BLaER1 treated with 17β-estradiol and CSF1 and Interleukin-3, amounts not matched to agents 10 nM and 100 nM (cell line): ENCODE results near the gene PRKCE.

ENCODE experiments used
- H3K27ac ChIP-seq, 11 experiments: shearing (Covaris generic); formaldehyde crosslinking; 2 replicates each; pipeline ENCODE4 v1.8.1; 2022
- H3K27me3 ChIP-seq, 11 experiments: shearing (Covaris generic); formaldehyde crosslinking; 2 replicates each; pipeline ENCODE4 v1.8.1; 2022
- H3K36me3 ChIP-seq, 11 experiments: shearing (Covaris generic); formaldehyde crosslinking; 2 replicates each; pipeline ENCODE4 v1.8.1; 2022
- H3K4me1 ChIP-seq, 10 experiments: shearing (Covaris generic); formaldehyde crosslinking; 2 replicates each; pipeline ENCODE4 v1.8.1; 2022
- H3K4me2 ChIP-seq, 11 experiments: shearing (Covaris generic); formaldehyde crosslinking; 2 replicates each; pipeline ENCODE4 v1.8.1; 2022
- H3K4me3 ChIP-seq, 10 experiments: shearing (Covaris generic); formaldehyde crosslinking; 2 replicates each; pipeline ENCODE4 v1.8.1; 2022
- H3K9ac ChIP-seq, 11 experiments: shearing (Covaris generic); formaldehyde crosslinking; 2 replicates each; pipeline ENCODE4 v1.8.1; 2022
- H3K9me3 ChIP-seq, 11 experiments: shearing (Covaris generic); formaldehyde crosslinking; replicated peaks in 1 of 11; 2 replicates each; pipeline ENCODE4 v1.8.1; 2022
- H4K20me1 ChIP-seq, 11 experiments: shearing (Covaris generic); formaldehyde crosslinking; 2 replicates each; pipeline ENCODE4 v1.8.1; 2022
- Cebpa-rat ChIP-seq, 11 experiments: shearing (Covaris generic); IDR thresholded peaks; 2 replicates each; pipeline ENCODE4 v1.8.1; 2022

Gene PRKCE

GRCh38 chr2:46002947-46003346 is 351.5 kb downstream of the PRKCE start:
- no peaks in the 10 kb centered on the region for H3K9me3 ChIP-seq
- peaks cover 0 to 15% (median 0%) of the 10 kb centered on the region in 11 experiments; a peak in 4 of 22 replicates for H4K20me1 ChIP-seq
- H3K4me1 ChIP-seq: peaks cover 0 to 19% (median 3%) of the 10 kb centered on the region in 10 experiments; a peak in 7 of 20 replicates
- H3K4me2 ChIP-seq: no peak overlapping the region
- no peaks in the 10 kb centered on the region for H3K27me3 ChIP-seq
- no peak overlapping the region for H3K4me3 ChIP-seq
- H3K9ac ChIP-seq: no peak overlapping the region
- H3K36me3 ChIP-seq: peaks cover 17 to 97% (median 77%) of the 10 kb centered on the region in 11 experiments
- no peak overlapping the region for H3K27ac ChIP-seq
- TF ChIP-seq Cebpa-rat (IDR thresholded peaks at IDR 0.05): no peak

DNA sequence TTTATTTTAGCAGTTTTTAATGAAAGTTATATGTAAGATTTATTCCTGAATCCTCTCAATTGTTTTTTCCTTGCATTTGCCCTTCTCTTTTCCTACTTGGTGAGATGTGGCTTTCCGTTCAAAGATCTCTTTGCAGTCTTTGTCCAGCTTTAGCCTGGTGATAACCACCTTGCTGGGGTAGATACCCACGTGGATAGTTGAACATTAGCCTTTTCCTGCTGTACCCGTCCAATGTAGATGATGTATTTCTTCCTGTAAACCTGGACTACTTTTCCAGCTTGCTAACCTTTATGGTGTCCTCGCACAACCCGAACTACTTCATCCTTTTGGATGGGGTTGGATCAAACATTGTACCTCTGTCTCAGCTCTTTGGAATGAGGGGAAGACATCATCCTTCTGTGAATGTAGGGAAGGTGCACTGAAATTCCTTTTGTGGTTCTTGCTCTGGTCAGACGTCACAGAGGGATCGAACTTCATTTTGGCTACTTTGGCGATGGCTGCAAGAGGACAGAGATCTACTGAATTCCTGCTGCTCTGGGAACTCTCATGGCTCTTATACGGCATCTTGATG is 352.5 kb downstream of the PRKCE start:
- Histone ChIP-seq H3K4me1 (peaks cover 6 to 19% (median 10%) of the 10 kb centered on the region in 10 experiments; a peak in 18 of 20 replicates), H3K4me2 (no peak overlapping the region), H3K9ac (no peak overlapping the region), H4K20me1 (peaks cover 0 to 5% (median 0%) of the 10 kb centered on the region in 11 experiments; a peak in 4 of 22 replicates), H3K36me3 (peaks cover 17 to 97% (median 85%) of the 10 kb centered on the region in 11 experiments), H3K4me3 (no peak overlapping the region), H3K9me3 (no peaks in the 10 kb centered on the region), H3K27ac (no peak overlapping the region), H3K27me3 (no peaks in the 10 kb centered on the region)
- no peak for TF ChIP-seq Cebpa-rat (IDR thresholded peaks at IDR 0.05)

GRCh38 chr2:46006473-46007025 is 355.1 kb downstream of the PRKCE start:
- Histone ChIP-seq H3K27me3 (no peaks in the 10 kb centered on the region), H4K20me1 (peaks cover 0 to 7% (median 0%) of the 10 kb centered on the region in 11 experiments; a peak in 3 of 22 replicates), H3K4me1 (peaks cover 0 to 18% (median 6%) of the 10 kb centered on the region in 10 experiments; a peak in 11 of 20 replicates), H3K36me3 (peaks cover 13 to 100% (median 96%) of the 10 kb centered on the region in 11 experiments), H3K27ac (no peak overlapping the region), H3K9ac (no peak overlapping the region), H3K9me3 (no peaks in the 10 kb centered on the region), H3K4me3 (no peak overlapping the region), H3K4me2 (no peak overlapping the region)
- no peak for TF ChIP-seq Cebpa-rat (IDR thresholded peaks at IDR 0.05)

- Histone ChIP-seq H4K20me1 (peaks cover 0 to 7% (median 0%) of the 10 kb centered on the region in 11 experiments; a peak in 3 of 22 replicates), H3K4me2 (no peak overlapping the region), H3K9ac (no peak overlapping the region), H3K4me1 (peaks cover 0 to 18% (median 6%) of the 10 kb centered on the region in 10 experiments; a peak in 11 of 20 replicates), H3K36me3 (peaks cover 9 to 100% (median 96%) of the 10 kb centered on the region in 11 experiments; a peak in 21 of 22 replicates), H3K9me3 (no peaks in the 10 kb centered on the region), H3K4me3 (no peak overlapping the region), H3K27me3 (no peaks in the 10 kb centered on the region), H3K27ac (no peak overlapping the region)
- no peak for TF ChIP-seq Cebpa-rat (IDR thresholded peaks at IDR 0.05)
Measured at GRCh38 chr2:46007412-46007811, 355.9 kb downstream of the PRKCE start.

- no peak for TF ChIP-seq Cebpa-rat (IDR thresholded peaks at IDR 0.05)
- peak overlapping the region in 2 of 11 experiments; percentile 27 to 46; a peak in 4 of 22 replicates for H3K4me2 ChIP-seq
- peak overlapping the region in 2 of 11 experiments; percentile 6 to 18; a peak in 1 of 22 replicates for H3K9ac ChIP-seq
- H4K20me1 ChIP-seq: peaks cover 0 to 7% (median 0%) of the 10 kb centered on the region in 11 experiments; a peak in 3 of 22 replicates
- H3K9me3 ChIP-seq: no peaks in the 10 kb centered on the region
- peaks cover 10 to 100% (median 96%) of the 10 kb centered on the region in 11 experiments; a peak in 20 of 22 replicates for H3K36me3 ChIP-seq
- peak overlapping the region in 3 of 11 experiments; percentile 12 to 30 (median 30); a peak in 3 of 22 replicates for H3K27ac ChIP-seq
- H3K4me1 ChIP-seq: peaks cover 0 to 18% (median 6%) of the 10 kb centered on the region in 10 experiments; a peak in 11 of 20 replicates
- H3K4me3 ChIP-seq: no peak overlapping the region
- H3K27me3 ChIP-seq: no peaks in the 10 kb centered on the region
Measured at GRCh38 chr2:46008091-46008870, 356.8 kb downstream of the PRKCE start.

GRCh38 chr2:46009315-46009714 is 357.8 kb downstream of the PRKCE start:
- Histone ChIP-seq H3K4me2 (no peak overlapping the region), H3K27ac (no peak overlapping the region), H3K36me3 (peaks cover 14 to 100% (median 96%) of the 10 kb centered on the region in 11 experiments; a peak in 20 of 22 replicates)

GRCh38 chr2:46009772-46010171 is 358.3 kb downstream of the PRKCE start:
- Histone ChIP-seq H3K4me2 (no peak overlapping the region), H3K9ac (no peak overlapping the region), H3K36me3 (peaks cover 14 to 100% (median 96%) of the 10 kb centered on the region in 11 experiments; a peak in 20 of 22 replicates), H3K27ac (no peak overlapping the region), H3K4me3 (no peak overlapping the region), H3K9me3 (no peaks in the 10 kb centered on the region), H3K4me1 (peaks cover 0 to 18% (median 6%) of the 10 kb centered on the region in 10 experiments; a peak in 11 of 20 replicates), H3K27me3 (no peaks in the 10 kb centered on the region), H4K20me1 (peaks cover 0 to 7% (median 0%) of the 10 kb centered on the region in 11 experiments; a peak in 3 of 22 replicates)
- no peak for TF ChIP-seq Cebpa-rat (IDR thresholded peaks at IDR 0.05)

More at GRCh38 chr2:46009315-46009714, 357.8 kb downstream of the PRKCE start:
- H3K4me1 ChIP-seq: peaks cover 0 to 18% (median 6%) of the 10 kb centered on the region in 10 experiments; a peak in 11 of 20 replicates
- peaks cover 0 to 7% (median 0%) of the 10 kb centered on the region in 11 experiments; a peak in 3 of 22 replicates for H4K20me1 ChIP-seq
- no peaks in the 10 kb centered on the region for H3K9me3 ChIP-seq
- H3K27me3 ChIP-seq: no peaks in the 10 kb centered on the region
- no peak overlapping the region for H3K9ac ChIP-seq
- H3K4me3 ChIP-seq: no peak overlapping the region
- TF ChIP-seq Cebpa-rat (IDR thresholded peaks at IDR 0.05): no peak

DNA sequence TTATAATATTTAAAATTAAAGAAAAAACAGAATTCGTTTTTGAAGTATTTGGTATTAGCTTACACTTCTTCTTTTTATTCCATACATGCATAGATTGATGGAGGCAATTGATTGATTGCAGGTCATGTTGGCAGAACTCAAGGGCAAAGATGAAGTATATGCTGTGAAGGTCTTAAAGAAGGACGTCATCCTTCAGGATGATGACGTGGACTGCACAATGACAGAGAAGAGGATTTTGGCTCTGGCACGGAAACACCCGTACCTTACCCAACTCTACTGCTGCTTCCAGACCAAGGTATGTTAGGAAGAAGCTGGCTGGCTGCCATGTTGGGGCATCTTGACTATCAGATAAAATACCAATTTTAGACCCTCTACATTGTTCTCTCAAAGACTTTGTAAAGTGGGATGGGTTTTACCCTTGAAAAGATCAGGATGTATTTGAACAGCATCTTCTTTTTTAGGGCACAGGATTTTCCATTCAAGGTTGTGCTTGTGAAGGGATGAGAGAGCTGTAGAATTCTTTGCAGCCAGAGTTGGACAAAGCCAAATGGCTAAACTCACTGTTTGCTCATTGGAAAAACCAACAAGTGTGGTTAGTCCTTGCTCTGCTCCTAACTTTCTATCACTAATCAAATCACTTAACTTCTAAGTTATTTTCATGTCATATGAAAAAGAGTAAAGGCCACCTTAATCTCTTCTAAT is 358.9 kb downstream of the PRKCE start:
- Histone ChIP-seq H4K20me1 (peaks cover 0 to 7% (median 0%) of the 10 kb centered on the region in 11 experiments; a peak in 3 of 22 replicates), H3K36me3 (peaks cover 14 to 100% (median 96%) of the 10 kb centered on the region in 11 experiments; a peak in 20 of 22 replicates), H3K4me2 (no peak overlapping the region), H3K4me1 (peaks cover 0 to 18% (median 6%) of the 10 kb centered on the region in 10 experiments; a peak in 11 of 20 replicates), H3K4me3 (no peak overlapping the region), H3K9ac (no peak overlapping the region), H3K27ac (no peak overlapping the region), H3K27me3 (no peaks in the 10 kb centered on the region), H3K9me3 (no peaks in the 10 kb centered on the region)
- TF ChIP-seq Cebpa-rat (IDR thresholded peaks at IDR 0.05): no peak
